ENCODE data around the gene ASTN1. TPM values are rescaled to one million over a fixed set of nuclear protein-coding genes. Genes with fewer than 3 reads are reported as not detected.

ASTN1 gene
- polyA plus RNA-seq, 1 of the 3 experiments (the other 2 are of a cell fraction), result 0.13 TPM

GRCh38 chr1:177002891-177003290, 161.6 kb downstream of the ASTN1 start:
- Histone ChIP-seq H4K20me1 (ENCODE audit: insufficient read depth) (no peaks in the 10 kb centered on the region), H3K4me3 (ENCODE audit: low read depth in 2 of 2, low read length in 1 of 2) (no peak overlapping the region), H3K79me2 (ENCODE audit: insufficient read depth) (no peaks in the 10 kb centered on the region), H2AFZ (ENCODE audit: low read depth) (no peak overlapping the region), H3K27ac (ENCODE audit: low read depth in 2 of 2, low read length in 1 of 2) (no peak overlapping the region), H3K36me3 (replicated peaks in 1 of 2; ENCODE audit: control insufficient read depth in 1 of 2, insufficient read depth in 2 of 2, low read length in 1 of 2) (no peaks in the 10 kb centered on the region), H3K9me3 (no peaks in the 10 kb centered on the region), H3F3A (replicated peaks; ENCODE audit: insufficient read depth) (no peaks in the 10 kb centered on the region), H3K27me3 (ENCODE audit: insufficient read depth) (no peaks in the 10 kb centered on the region), H3K9me2 (no peaks in the 10 kb centered on the region), H3K9ac (no peak overlapping the region), H3K4me1 (ENCODE audit: control insufficient read depth in 1 of 2, insufficient read depth in 2 of 2, low read depth in 1 of 2, low read length in 1 of 2) (peaks cover 0 to 7% of the 10 kb centered on the region in 2 experiments; a peak in 1 of 4 replicates), H3K4me2 (no peak overlapping the region)
- CTCF ChIA-PET, result no interaction called here
- WGBS (ENCODE audit: low lambda C conversion rate), result 27% methylated on average over 5 of the region's 5 CpGs
- TF ChIP-seq TAF1 (IDR thresholded peaks at IDR 0.05; ENCODE audit: borderline replicate concordance, low read depth, low read length) (no peak), ZBTB33 (IDR thresholded peaks at IDR 0.05; ENCODE audit: borderline replicate concordance, low read depth) (no peak), FOXM1 (IDR thresholded peaks at IDR 0.05; ENCODE audit: low read depth) (no peak), MAX (IDR thresholded peaks at IDR 0.05; ENCODE audit: low read depth) (no peak), ELF1 (IDR thresholded peaks at IDR 0.05) (no peak), USF1 (IDR thresholded peaks at IDR 0.05; ENCODE audit: borderline replicate concordance, low read depth) (no peak), NRF1 (IDR thresholded peaks at IDR 0.05; ENCODE audit: low read depth, low read length) (no peak)
- no peak for DNase-seq
- POLR2A ChIA-PET, result no interaction called here

GRCh38 chr1:177001556-177001955, 163.0 kb downstream of the ASTN1 start:
- POLR2A ChIA-PET, result no interaction called here
- Histone ChIP-seq H3K4me2 (no peak overlapping the region), H3K9me3 (no peaks in the 10 kb centered on the region), H3K9ac (no peak overlapping the region), H3F3A (replicated peaks; ENCODE audit: insufficient read depth) (no peaks in the 10 kb centered on the region), H3K9me2 (no peaks in the 10 kb centered on the region), H3K79me2 (ENCODE audit: insufficient read depth) (no peaks in the 10 kb centered on the region), H3K4me1 (ENCODE audit: control insufficient read depth in 1 of 2, insufficient read depth in 2 of 2, low read depth in 1 of 2, low read length in 1 of 2) (peaks cover 0 to 13% of the 10 kb centered on the region in 2 experiments; a peak in 2 of 4 replicates), H2AFZ (ENCODE audit: low read depth) (no peak overlapping the region), H3K36me3 (replicated peaks in 1 of 2; ENCODE audit: control insufficient read depth in 1 of 2, insufficient read depth in 2 of 2, low read length in 1 of 2) (no peaks in the 10 kb centered on the region), H4K20me1 (ENCODE audit: insufficient read depth) (no peaks in the 10 kb centered on the region), H3K27me3 (ENCODE audit: insufficient read depth) (no peaks in the 10 kb centered on the region), H3K4me3 (ENCODE audit: low read depth in 2 of 2, low read length in 1 of 2) (no peak overlapping the region), H3K27ac (ENCODE audit: low read depth in 2 of 2, low read length in 1 of 2) (no peak overlapping the region)
- WGBS (ENCODE audit: low lambda C conversion rate), result 17% methylated on average over 2 of the region's 2 CpGs
- CTCF ChIA-PET, result no interaction called here
- no peak for DNase-seq
- TF ChIP-seq ZBTB33 (IDR thresholded peaks at IDR 0.05; ENCODE audit: borderline replicate concordance, low read depth) (no peak), RAD21 (IDR thresholded peaks at IDR 0.05; ENCODE audit: low read length) (no peak), RFX5 (IDR thresholded peaks at IDR 0.05; ENCODE audit: low read length) (no peak), CTCF (IDR thresholded peaks at IDR 0.05) (no peak), FOXM1 (IDR thresholded peaks at IDR 0.05; ENCODE audit: low read depth) (no peak), MEF2A (IDR thresholded peaks at IDR 0.05; ENCODE audit: borderline replicate concordance, low read depth) (no peak), CHD2 (IDR thresholded peaks at IDR 0.05; ENCODE audit: low read length, partially characterized antibody) (no peak), EP300 (IDR thresholded peaks at IDR 0.05; ENCODE audit: borderline replicate concordance in 1 of 2, low read depth in 1 of 2, low read length in 1 of 2) (no peak), SIN3A (IDR thresholded peaks at IDR 0.05; ENCODE audit: borderline replicate concordance, low read depth, low read length) (no peak), SMC3 (IDR thresholded peaks at IDR 0.05; ENCODE audit: low read depth, low read length) (no peak), FOXJ3 (CRISPR knock-in tag; IDR thresholded peaks at IDR 0.05) (no peak), EZH2phosphoT487 (IDR thresholded peaks at IDR 0.05; ENCODE audit: borderline replicate concordance, low read depth) (no peak)
